Esophagus squamous epithelium (tissue), 5 donors: ENCODE measurements around the gene FCSK. TPM values are rescaled to one million over a fixed set of nuclear protein-coding genes. Genes with fewer than 3 reads are reported as not detected.

Experiments used
- DNase-seq: peaks from one replicate; lab custom pipeline; 2025; lab: John Stamatoyannopoulos, UW
- H3K27ac ChIP-seq, 4 donors: fragments of 200-600 bp; sonication (generic); one replicate each; pipeline ENCODE4 v1.5.1; 2016 to 2019; ENCODE audit warnings: mild to moderate bottlenecking in 1 of 4
- H3K27me3 ChIP-seq, 4 donors: fragments of 200-600 bp; sonication (generic); 1 replicate in 3 of 4; 2 replicates in 1 of 4; pipeline versions ENCODE4 v1.5.1 to v1.6.0; 2017 to 2021; ENCODE audit warnings: antibody characterized with exemption in 1 of 4
- H3K36me3 ChIP-seq, 3 donors: fragments of 200-600 bp; sonication (generic); one replicate each; pipeline ENCODE4 v1.5.1; 2016 to 2019
- H3K4me1 ChIP-seq, 3 donors: fragments of 200-600 bp; sonication (generic); one replicate each; pipeline ENCODE4 v1.5.1; 2017 to 2019
- H3K4me3 ChIP-seq, 4 donors: fragments of 200-600 bp; sonication (generic); 1 replicate in 3 of 4; 2 replicates in 1 of 4; pipeline ENCODE4 v1.5.1; 2016 to 2019; ENCODE audit warnings: mild to moderate bottlenecking in 2 of 4, moderate library complexity in 1 of 4
- H3K9me3 ChIP-seq, 3 donors: fragments of 200-600 bp; sonication (generic); one replicate each; pipeline ENCODE4 v1.5.1; 2016 to 2019
- CTCF ChIP-seq, 6 experiments: fragments of 450-650 bp in 4 of 6; fragments of 200-600 bp in 2 of 6; sonication (generic) in 2 of 6; IDR thresholded peaks; one replicate each; pipeline ENCODE4 v1.5.1; 2016 to 2019; ENCODE audit warnings: antibody characterized with exemption in 6 of 6, mild to moderate bottlenecking in 4 of 6, moderate library complexity in 4 of 6
- POLR2A ChIP-seq, 4 donors: fragments of 450-650 bp; IDR thresholded peaks; one replicate each; pipeline ENCODE4 v1.6.1; 2017; ENCODE audit warnings: antibody characterized with exemption in 4 of 4, mild to moderate bottlenecking in 4 of 4, moderate library complexity in 3 of 4
- WGBS, 2 donors: methylation state at CpG; one replicate each; pipeline ENCODE4 v1.1.5; 2018; 5-methylcytosine and 5-hydroxymethylcytosine counted together
- intact Hi-C: fragments of 100-400 bp; cut with DNase I; formaldehyde crosslinking; loops from one replicate; pipeline ENCODE4 v1.15.0; 2022
- total RNA-seq, 4 donors: library from RNA; depleted of rRNA; stranded (reverse); fragments of >200 nt; gene quantifications; one replicate each; pipeline ENCODE4 v1.1.0, GENCODE V29; 2016
- donor health status: DM: yes; HTN: yes; CAD: no.

The FCSK gene
- total RNA-seq, 4 donors from 2014 or later: 10.2 to 13.0 (median 11.0) TPM

GRCh38 chr16:70482624-70483023 is 28.2 kb downstream of the FCSK start:
- H3K4me1 ChIP-seq: peaks cover 0 to 13% (median 3%) of the 10 kb centered on the region in 3 donors
- H3K4me3 ChIP-seq: no peak overlapping the region
- TF ChIP-seq POLR2A (IDR thresholded peaks at IDR 0.05): no peak
- TF ChIP-seq CTCF (IDR thresholded peaks at IDR 0.05): no peak
- H3K27ac ChIP-seq: no peak overlapping the region
- no peaks in the 10 kb centered on the region for H3K27me3 ChIP-seq
- intact Hi-C loops: no loop called here
- peaks cover 4 to 98% (median 17%) of the 10 kb centered on the region in 3 donors for H3K36me3 ChIP-seq
- DNase-seq: no peak
- no peaks in the 10 kb centered on the region for H3K9me3 ChIP-seq
- WGBS, 2 donors: 78 to 80% methylated on average over 5 of the region's 5 CpGs

GRCh38 chr16:70483426-70483825 is 29.0 kb downstream of the FCSK start:
- Histone ChIP-seq H3K9me3 (no peaks in the 10 kb centered on the region), H3K27me3 (no peaks in the 10 kb centered on the region), H3K27ac (no peak overlapping the region), H3K4me1 (peaks cover 0 to 11% (median 2%) of the 10 kb centered on the region in 3 donors), H3K4me3 (no peak overlapping the region), H3K36me3 (peaks cover 4 to 98% (median 17%) of the 10 kb centered on the region in 3 donors)
- no peak for TF ChIP-seq POLR2A (IDR thresholded peaks at IDR 0.05)
- TF ChIP-seq CTCF (IDR thresholded peaks at IDR 0.05): no peak
- intact Hi-C loops: no loop called here
- WGBS, 2 donors: 87 to 100% methylated on average over 1 to 4 of the region's 5 CpGs
- no peak for DNase-seq

- Histone ChIP-seq H3K27me3 (no peaks in the 10 kb centered on the region), H3K4me1 (no peaks in the 10 kb centered on the region), H3K36me3 (peaks cover 4 to 98% (median 11%) of the 10 kb centered on the region in 3 donors), H3K4me3 (no peak overlapping the region), H3K9me3 (no peaks in the 10 kb centered on the region), H3K27ac (no peak overlapping the region)
- intact Hi-C loops: no loop called here
- WGBS, 2 donors: 77 to 97% methylated on average over 2 of the region's 2 CpGs
- TF ChIP-seq POLR2A (IDR thresholded peaks at IDR 0.05) (no peak), CTCF (IDR thresholded peaks at IDR 0.05) (no peak)
- no peak for DNase-seq
Measured at GRCh38 chr16:70484867-70485266, 30.5 kb downstream of the FCSK start.

GRCh38 chr16:70490261-70490660 is 35.9 kb downstream of the FCSK start:
- DNase-seq: no peak
- 55 to 83% methylated on average over 4 to 6 of the region's 6 CpGs for WGBS, 2 donors
- H3K36me3 ChIP-seq: peaks cover 3 to 96% (median 10%) of the 10 kb centered on the region in 3 donors
- H3K27ac ChIP-seq: no peak overlapping the region
- TF ChIP-seq POLR2A (IDR thresholded peaks at IDR 0.05) (no peak), CTCF (IDR thresholded peaks at IDR 0.05) (no peak)
- no peaks in the 10 kb centered on the region for H3K4me1 ChIP-seq
- H3K9me3 ChIP-seq: no peaks in the 10 kb centered on the region
- no peaks in the 10 kb centered on the region for H3K27me3 ChIP-seq
- intact Hi-C loops: no loop called here
- H3K4me3 ChIP-seq: no peak overlapping the region

GRCh38 chr16:70493802-70494201 is 39.4 kb downstream of the FCSK start:
- Histone ChIP-seq H3K36me3 (peaks cover 22 to 96% (median 24%) of the 10 kb centered on the region in 3 donors), H3K9me3 (no peaks in the 10 kb centered on the region), H3K27me3 (no peaks in the 10 kb centered on the region), H3K4me1 (no peaks in the 10 kb centered on the region), H3K4me3 (no peak overlapping the region), H3K27ac (no peak overlapping the region)
- no peak for DNase-seq
- 76 to 83% methylated on average over 3 of the region's 3 CpGs for WGBS, 2 donors
- intact Hi-C loops: no loop called here
- TF ChIP-seq CTCF (IDR thresholded peaks at IDR 0.05) (no peak), POLR2A (IDR thresholded peaks at IDR 0.05) (no peak)
